Measurements from ENCODE around the gene RANBP1.

Gene RANBP1

GRCh38 chr22:20128619-20128901 is 12.7 kb downstream of the RANBP1 start:
- H3K9me3 ChIP-seq (ENCODE audit: insufficient read depth, low read depth, low read length), result no peaks in the 10 kb centered on the region
- no peaks in the 10 kb centered on the region for H3K9me2 ChIP-seq (replicated peaks; ENCODE audit: low read depth, low read length)
- H3K79me2 ChIP-seq (ENCODE audit: insufficient read depth, low read length), result peaks cover 28% of the 10 kb centered on the region
- no peak overlapping the region for H2AFZ ChIP-seq (ENCODE audit: low read length)
- H3K9ac ChIP-seq (ENCODE audit: low read depth, low read length, poor library complexity, severe bottlenecking), result no peak overlapping the region
- 0 out of 2 replicates have a peak, but pooled peaks cover 2% of the 10 kb centered on the region for H3F3A ChIP-seq (ENCODE audit: low read depth)
- H3K36me3 ChIP-seq (ENCODE audit: insufficient read depth, low read length), result peaks cover 52% of the 10 kb centered on the region; the same call in 1 of the 2 replicates
- peaks cover 12% of the 10 kb centered on the region for H3K4me1 ChIP-seq (ENCODE audit: insufficient read depth, low read length, poor library complexity, severe bottlenecking)
- H4K20me1 ChIP-seq (ENCODE audit: insufficient read depth, low read length, poor library complexity, severe bottlenecking), result peaks cover 39% of the 10 kb centered on the region
- H3K4me2 ChIP-seq (ENCODE audit: low read depth, low read length, poor library complexity, severe bottlenecking), result no peak overlapping the region
- no peaks in the 10 kb centered on the region for H3K27me3 ChIP-seq (ENCODE audit: insufficient read depth, low read length, poor library complexity, severe bottlenecking)
- H3K4me3 ChIP-seq (ENCODE audit: low read length, poor library complexity, severe bottlenecking), result no peak overlapping the region
- TF ChIP-seq EZH2phosphoT487 (IDR thresholded peaks at IDR 0.05; ENCODE audit: borderline replicate concordance), result no peak
- TF ChIP-seq CTCF (conservative IDR thresholded peaks at IDR 0.05; ENCODE audit: low read length), result no peak

GRCh38 chr22:20128902-20129746 is 13.2 kb downstream of the RANBP1 start:
- no peaks in the 10 kb centered on the region for H3K9me2 ChIP-seq (replicated peaks; ENCODE audit: low read depth, low read length)
- TF ChIP-seq CTCF (conservative IDR thresholded peaks at IDR 0.05; ENCODE audit: low read length), result peak; percentile 49
- no peak for TF ChIP-seq EZH2phosphoT487 (IDR thresholded peaks at IDR 0.05; ENCODE audit: borderline replicate concordance)
- H3K36me3 ChIP-seq (ENCODE audit: insufficient read depth, low read length), result peaks cover 46% of the 10 kb centered on the region; the same call in 1 of the 2 replicates
- H3K4me1 ChIP-seq (ENCODE audit: insufficient read depth, low read length, poor library complexity, severe bottlenecking), result peaks cover 16% of the 10 kb centered on the region
- H3K27me3 ChIP-seq (ENCODE audit: insufficient read depth, low read length, poor library complexity, severe bottlenecking), result no peaks in the 10 kb centered on the region
- H3K79me2 ChIP-seq (ENCODE audit: insufficient read depth, low read length), result peaks cover 27% of the 10 kb centered on the region; the same call in 1 of the 2 replicates
- no peak overlapping the region for H3K4me2 ChIP-seq (ENCODE audit: low read depth, low read length, poor library complexity, severe bottlenecking)
- H3F3A ChIP-seq (ENCODE audit: low read depth), result 0 out of 2 replicates have a peak, but pooled peaks cover 2% of the 10 kb centered on the region
- no peak overlapping the region for H3K9ac ChIP-seq (ENCODE audit: low read depth, low read length, poor library complexity, severe bottlenecking)
- H3K9me3 ChIP-seq (ENCODE audit: insufficient read depth, low read depth, low read length), result no peaks in the 10 kb centered on the region
- H4K20me1 ChIP-seq (ENCODE audit: insufficient read depth, low read length, poor library complexity, severe bottlenecking), result peaks cover 35% of the 10 kb centered on the region
- no peak overlapping the region for H2AFZ ChIP-seq (ENCODE audit: low read length)
- no peak overlapping the region for H3K4me3 ChIP-seq (ENCODE audit: low read length, poor library complexity, severe bottlenecking)

GRCh38 chr22:20129747-20130014 is 13.8 kb downstream of the RANBP1 start:
- Histone ChIP-seq H3K4me2 (ENCODE audit: low read depth, low read length, poor library complexity, severe bottlenecking) (no peak overlapping the region), H4K20me1 (ENCODE audit: insufficient read depth, low read length, poor library complexity, severe bottlenecking) (peaks cover 29% of the 10 kb centered on the region)

More at GRCh38 chr22:20129747-20130014, 13.8 kb downstream of the RANBP1 start:
- peaks cover 19% of the 10 kb centered on the region for H3K4me1 ChIP-seq (ENCODE audit: insufficient read depth, low read length, poor library complexity, severe bottlenecking)
- TF ChIP-seq CTCF (conservative IDR thresholded peaks at IDR 0.05; ENCODE audit: low read length) (no peak), EZH2phosphoT487 (IDR thresholded peaks at IDR 0.05; ENCODE audit: borderline replicate concordance) (no peak)
- H3K4me3 ChIP-seq (ENCODE audit: low read length, poor library complexity, severe bottlenecking), result no peak overlapping the region
- H3F3A ChIP-seq (ENCODE audit: low read depth), result 0 out of 2 replicates have a peak, but pooled peaks cover 2% of the 10 kb centered on the region
- peaks cover 42% of the 10 kb centered on the region; the same call in 1 of the 2 replicates for H3K36me3 ChIP-seq (ENCODE audit: insufficient read depth, low read length)
- no peaks in the 10 kb centered on the region for H3K9me3 ChIP-seq (ENCODE audit: insufficient read depth, low read depth, low read length)
- peaks cover 27% of the 10 kb centered on the region; the same call in 1 of the 2 replicates for H3K79me2 ChIP-seq (ENCODE audit: insufficient read depth, low read length)
- no peak overlapping the region for H2AFZ ChIP-seq (ENCODE audit: low read length)
- no peak overlapping the region for H3K9ac ChIP-seq (ENCODE audit: low read depth, low read length, poor library complexity, severe bottlenecking)
- no peaks in the 10 kb centered on the region for H3K27me3 ChIP-seq (ENCODE audit: insufficient read depth, low read length, poor library complexity, severe bottlenecking)
- no peaks in the 10 kb centered on the region for H3K9me2 ChIP-seq (replicated peaks; ENCODE audit: low read depth, low read length)
